Fibroblast of pulmonary artery (primary cell): ENCODE measurements around the gene UBE4B.
A peak's percentile ranks its signal among the peaks of the same experiment; 100 is the strongest.
"Not testable (repeated sequence)": the region's sequence is repeated elsewhere in the genome, so short reads cannot be mapped to it uniquely, and the experiment has no call there.

Source experiments
- DNase-seq: peaks from one replicate; pipeline ENCODE4 v3.0.0-alpha.2; 2010; ENCODE audit warnings: low read depth
- H3K4me3 ChIP-seq: replicated peaks from 2 replicates; pipeline ENCODE4 v1.5.1; 2011; ENCODE audit warnings: low read depth, mild to moderate bottlenecking, control low read depth, low read length, moderate library complexity
- TF ChIP-seq, protein P1 (sequence below): IDR thresholded peaks from 2 replicates; pipeline ENCODE4 v1.5.1; 2011; ENCODE audit warnings: mild to moderate bottlenecking, control low read depth, low read length, inconsistent platforms; ENCODE audit errors: missing control alignments

UBE4B gene

DNA sequence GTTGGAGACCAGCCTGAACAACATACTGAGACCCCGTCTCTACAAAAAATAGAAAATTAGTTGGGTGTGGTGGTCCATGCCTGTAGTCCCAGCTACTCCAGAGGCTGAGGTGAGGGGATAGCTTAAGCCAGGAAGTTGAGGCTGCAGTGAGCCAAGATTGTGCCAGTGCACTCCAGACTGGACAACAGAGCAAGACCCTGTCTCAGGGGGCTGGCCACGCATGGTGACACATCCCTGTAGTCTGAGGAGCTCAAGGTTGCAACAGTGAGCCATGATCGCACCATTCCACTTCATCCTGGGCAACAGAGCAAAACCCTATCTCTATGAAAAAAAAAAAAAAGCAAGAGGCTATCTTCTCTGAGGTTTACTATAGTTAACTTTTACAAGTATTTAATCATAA lies 12.7 kb upstream of the UBE4B start:
- TF ChIP-seq, protein P1, sequence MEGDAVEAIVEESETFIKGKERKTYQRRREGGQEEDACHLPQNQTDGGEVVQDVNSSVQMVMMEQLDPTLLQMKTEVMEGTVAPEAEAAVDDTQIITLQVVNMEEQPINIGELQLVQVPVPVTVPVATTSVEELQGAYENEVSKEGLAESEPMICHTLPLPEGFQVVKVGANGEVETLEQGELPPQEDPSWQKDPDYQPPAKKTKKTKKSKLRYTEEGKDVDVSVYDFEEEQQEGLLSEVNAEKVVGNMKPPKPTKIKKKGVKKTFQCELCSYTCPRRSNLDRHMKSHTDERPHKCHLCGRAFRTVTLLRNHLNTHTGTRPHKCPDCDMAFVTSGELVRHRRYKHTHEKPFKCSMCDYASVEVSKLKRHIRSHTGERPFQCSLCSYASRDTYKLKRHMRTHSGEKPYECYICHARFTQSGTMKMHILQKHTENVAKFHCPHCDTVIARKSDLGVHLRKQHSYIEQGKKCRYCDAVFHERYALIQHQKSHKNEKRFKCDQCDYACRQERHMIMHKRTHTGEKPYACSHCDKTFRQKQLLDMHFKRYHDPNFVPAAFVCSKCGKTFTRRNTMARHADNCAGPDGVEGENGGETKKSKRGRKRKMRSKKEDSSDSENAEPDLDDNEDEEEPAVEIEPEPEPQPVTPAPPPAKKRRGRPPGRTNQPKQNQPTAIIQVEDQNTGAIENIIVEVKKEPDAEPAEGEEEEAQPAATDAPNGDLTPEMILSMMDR, result no peak
- DNase-seq, result no peak
- no peak overlapping the region for H3K4me3 ChIP-seq

DNA sequence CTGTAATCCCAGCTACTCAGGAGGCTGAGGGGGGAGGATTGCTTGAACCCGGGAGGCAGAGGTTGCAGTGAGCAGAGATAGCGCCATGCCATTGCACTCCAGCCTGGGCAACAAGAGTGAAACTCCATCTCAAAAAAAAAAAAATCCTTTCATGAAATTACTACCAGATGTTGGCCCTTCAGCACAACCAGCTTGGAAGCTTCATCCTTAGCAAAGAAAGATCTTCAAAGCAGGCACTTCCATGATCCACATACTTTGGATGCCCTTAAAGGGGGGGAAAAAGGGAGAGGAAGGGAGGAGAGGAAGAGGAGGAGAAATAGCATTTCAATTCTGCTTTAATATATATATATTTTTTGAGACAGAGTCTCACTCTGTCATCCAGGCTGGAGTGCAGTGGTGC lies 12.1 kb upstream of the UBE4B start:
- not testable (repeated sequence) for H3K4me3 ChIP-seq
- DNase-seq, result peak; percentile 13

DNA sequence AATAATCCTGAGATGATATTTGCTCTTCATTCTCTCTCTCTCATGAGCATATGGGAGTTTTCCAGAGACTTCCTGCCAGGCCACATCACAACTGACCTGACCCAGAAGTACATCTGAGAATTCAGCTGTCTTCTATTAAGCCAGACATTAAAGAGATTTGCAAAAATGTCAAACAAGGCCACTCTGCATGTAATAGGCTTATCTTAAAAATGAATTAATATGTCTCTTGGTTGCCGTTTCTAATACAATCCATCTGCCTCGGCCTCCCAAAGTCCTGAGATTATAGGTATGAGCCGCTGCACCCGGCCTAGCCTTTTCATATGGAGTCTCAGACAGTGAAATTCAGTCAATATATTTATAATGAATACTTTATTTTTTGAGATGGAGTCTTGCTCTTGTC lies 10.8 kb upstream of the UBE4B start:
- not testable (repeated sequence) for DNase-seq, H3K4me3 ChIP-seq

DNA sequence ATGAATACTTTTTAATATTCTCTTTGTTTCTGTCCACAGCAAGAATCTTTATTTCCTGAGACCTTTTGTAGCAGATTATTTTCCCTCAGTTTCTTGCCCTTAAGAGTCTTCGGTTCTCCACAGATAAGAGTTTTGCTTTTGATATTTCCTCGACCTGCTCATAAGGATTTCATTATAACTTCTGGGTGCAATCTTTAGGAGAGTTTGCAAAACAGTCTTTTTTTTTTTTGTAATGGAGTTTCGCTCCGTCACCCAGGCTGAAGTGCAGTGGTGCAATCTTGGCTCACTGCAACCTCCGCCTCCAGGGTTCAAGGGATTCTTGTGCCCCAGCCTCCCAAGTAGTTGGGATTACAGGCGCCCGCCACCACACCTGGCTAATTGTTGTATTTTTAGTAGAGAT lies 10.1 kb upstream of the UBE4B start:
- TF ChIP-seq, protein P1, result no peak
- H3K4me3 ChIP-seq, result no peak overlapping the region
- no peak for DNase-seq

DNA sequence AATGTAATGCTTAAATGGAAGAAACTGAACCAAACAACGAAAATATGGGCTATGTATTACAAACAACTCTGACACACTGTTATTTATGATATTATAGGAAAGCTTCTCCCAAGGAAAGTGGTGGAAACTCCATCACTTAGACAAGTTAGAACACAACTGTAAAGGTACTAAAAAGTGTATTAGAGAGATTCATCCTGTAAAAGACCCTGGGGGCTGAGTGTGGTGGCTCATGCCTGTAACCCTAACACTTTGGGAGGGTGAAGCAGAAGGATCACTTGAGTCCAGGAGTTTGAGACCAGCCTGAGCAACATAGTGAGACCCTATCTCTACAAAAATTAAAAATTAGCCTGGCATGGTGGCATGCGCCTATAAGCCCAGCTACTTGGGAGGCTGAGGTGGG lies 7.4 kb upstream of the UBE4B start:
- DNase-seq, result no peak
- no peak overlapping the region for H3K4me3 ChIP-seq
- TF ChIP-seq, protein P1, result no peak

DNA sequence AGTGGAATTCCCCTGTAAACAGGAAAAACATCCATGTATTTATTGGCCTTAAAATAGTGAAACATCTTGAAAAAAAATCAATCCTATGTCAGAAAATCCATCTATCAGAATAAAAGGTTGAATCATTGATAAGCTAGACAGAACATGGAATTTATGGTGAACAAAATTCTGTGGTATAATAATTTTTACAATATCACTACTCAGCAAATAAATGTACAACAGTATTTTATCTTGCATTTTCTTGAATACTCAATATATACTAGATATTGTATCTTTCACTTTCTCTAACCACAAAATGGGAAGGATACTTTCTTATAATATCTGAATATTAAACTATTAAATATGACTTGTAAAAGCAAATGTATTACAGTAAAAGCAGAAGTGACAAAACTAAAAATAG lies 5.7 kb upstream of the UBE4B start:
- H3K4me3 ChIP-seq, result no peak overlapping the region
- TF ChIP-seq, protein P1, result no peak
- no peak for DNase-seq

DNA sequence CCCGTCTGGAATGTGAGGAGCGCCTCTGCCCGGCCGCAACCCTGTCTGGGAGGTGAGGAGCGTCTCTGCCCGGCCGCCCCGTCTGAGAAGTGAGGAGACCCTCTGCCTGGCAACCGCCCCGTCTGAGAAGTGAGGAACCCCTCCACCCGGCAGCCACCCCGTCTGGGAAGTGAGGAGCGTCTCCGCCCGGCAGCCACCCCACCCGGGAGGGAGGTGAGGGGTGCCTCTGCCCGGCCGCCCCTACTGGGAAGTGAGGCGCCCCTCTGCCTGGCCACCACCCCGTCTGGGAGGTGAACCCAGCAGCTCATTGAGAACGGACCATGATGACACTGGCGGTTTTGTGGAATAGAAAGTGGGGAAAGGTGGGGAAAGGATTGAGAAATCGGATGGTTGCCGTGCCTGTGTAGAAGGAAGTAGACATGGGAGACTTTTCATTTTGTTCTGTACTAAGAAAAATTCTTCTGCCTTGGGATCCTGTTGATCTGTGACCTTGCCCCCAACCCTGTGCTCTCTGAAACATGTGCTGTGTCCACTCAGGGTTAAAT lies 3.7 kb upstream of the UBE4B start:
- DNase-seq, H3K4me3 ChIP-seq: not testable (repeated sequence)

DNA sequence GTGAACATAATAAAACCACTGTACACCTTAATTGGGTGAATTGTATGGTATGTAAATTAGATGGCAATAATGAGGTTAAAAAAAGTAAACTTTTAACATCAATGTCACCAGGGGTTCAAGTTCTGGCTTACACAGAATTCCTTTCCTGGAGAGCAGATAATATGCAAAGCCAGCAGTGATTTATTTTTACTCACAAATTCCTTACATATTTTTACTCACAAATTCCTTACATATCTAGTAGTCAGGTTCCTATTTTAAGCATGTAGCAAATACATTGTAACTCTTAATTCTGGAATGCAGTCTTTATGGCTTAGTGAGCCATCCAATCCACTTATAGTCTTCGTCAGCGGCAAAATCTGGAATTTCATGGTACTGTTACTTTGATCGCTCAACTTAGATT lies 1.3 kb upstream of the UBE4B start:
- no peak overlapping the region for H3K4me3 ChIP-seq
- TF ChIP-seq, protein P1, result no peak
- DNase-seq, result peak; percentile 57

DNA sequence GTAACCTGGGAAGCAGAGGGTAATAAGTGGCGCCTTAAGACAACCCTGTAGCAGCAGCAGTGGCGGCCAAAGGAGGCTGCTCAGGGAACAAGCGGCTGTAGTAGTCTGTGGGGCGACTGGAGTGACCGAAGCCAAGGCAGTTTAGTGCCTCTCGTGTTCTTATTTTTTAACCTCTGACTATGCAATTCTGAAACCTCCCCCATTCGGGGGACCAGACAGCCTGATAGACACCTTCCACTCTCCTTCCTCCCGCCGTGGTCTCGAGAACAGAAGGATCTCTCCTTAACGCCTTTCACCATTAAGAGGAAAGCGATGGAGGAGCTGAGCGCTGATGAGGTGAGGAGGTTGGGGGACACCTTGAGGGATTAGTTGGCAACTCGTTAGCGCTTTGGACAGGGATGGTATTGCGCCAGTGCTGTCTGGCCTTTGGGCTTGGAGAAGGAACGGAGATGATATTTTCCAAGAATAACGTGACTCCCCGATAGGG lies 644 bp downstream of the UBE4B start:
- DNase-seq, result peak; percentile 26
- TF ChIP-seq, protein P1, result no peak
- peak overlapping the region; percentile 98 for H3K4me3 ChIP-seq
